IPS DF 6.9 (cell line): ENCODE data around the gene TEX19.
"Not testable (repeated sequence)": the region's sequence is repeated elsewhere in the genome, so short reads cannot be mapped to it uniquely, and the experiment has no call there.

Experiments used
- DNase-seq: peaks from one replicate; pipeline ENCODE4 v3.0.0-alpha.2; 2013; ENCODE audit warnings: low read depth, low spot score
- H3K27ac ChIP-seq: one replicate; pipeline ENCODE4 v1.5.1; 2013; ENCODE audit warnings: low read length, control low read depth
- H3K27me3 ChIP-seq: 2 replicates; pipeline ENCODE4 v1.6.1; 2013; ENCODE audit warnings: mild to moderate bottlenecking, low read length; ENCODE audit not compliant: control insufficient read depth, insufficient read depth
- H3K36me3 ChIP-seq: 2 replicates; pipeline ENCODE4 v1.6.1; 2013; ENCODE audit warnings: low read length; ENCODE audit not compliant: control insufficient read depth, insufficient read depth
- H3K4me1 ChIP-seq: 2 replicates; pipeline ENCODE4 v1.6.1; 2013; ENCODE audit warnings: low read length; ENCODE audit not compliant: control insufficient read depth, insufficient read depth
- H3K4me3 ChIP-seq: 2 replicates; pipeline ENCODE4 v1.5.1; 2013; ENCODE audit warnings: mild to moderate bottlenecking, low read length
- H3K9me3 ChIP-seq: 2 replicates; pipeline ENCODE4 v1.6.1; 2013; ENCODE audit warnings: low read length, inconsistent platforms; ENCODE audit not compliant: control insufficient read depth, insufficient read depth
- WGBS: extraction: QIAGEN DNeasy Blood & Tissue Kit; methylation state at CpG from one replicate; pipeline ENCODE4 v1.1.7; 2013; ENCODE audit warnings: mixed read lengths, missing lambda C conversion rate; ENCODE audit not compliant: insufficient read length, insufficient coverage; 5-methylcytosine and 5-hydroxymethylcytosine counted together

Gene TEX19

DNA sequence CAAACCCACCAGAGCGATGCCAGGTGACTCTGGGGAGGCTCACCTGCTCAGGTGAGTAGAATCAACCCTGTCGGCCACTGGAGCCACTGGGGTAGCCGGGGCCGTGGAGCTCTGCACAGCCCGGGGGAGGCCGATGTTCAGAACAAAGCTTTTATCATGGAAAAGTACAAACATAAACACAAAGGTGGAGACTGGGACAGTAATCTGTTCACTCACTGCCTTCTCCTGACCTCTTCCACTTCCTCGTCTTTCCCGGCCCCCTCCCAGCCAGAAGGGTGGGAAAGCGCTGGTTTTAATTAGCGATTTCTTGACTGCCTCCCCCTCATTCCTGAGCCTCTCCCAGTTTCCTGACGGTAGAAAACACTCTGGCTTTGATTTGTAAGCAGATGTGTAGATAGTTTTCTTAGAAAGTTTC lies 9.8 kb upstream of the TEX19 start:
- Histone ChIP-seq H3K9me3 (no peaks in the 10 kb centered on the region), H3K4me3 (no peak overlapping the region), H3K27ac (no peak overlapping the region), H3K27me3 (no peaks in the 10 kb centered on the region), H3K4me1 (no peaks in the 10 kb centered on the region), H3K36me3 (no peaks in the 10 kb centered on the region)
- no CpG with 5 or more reads among the region's 11 CpGs for WGBS
- no peak for DNase-seq

DNA sequence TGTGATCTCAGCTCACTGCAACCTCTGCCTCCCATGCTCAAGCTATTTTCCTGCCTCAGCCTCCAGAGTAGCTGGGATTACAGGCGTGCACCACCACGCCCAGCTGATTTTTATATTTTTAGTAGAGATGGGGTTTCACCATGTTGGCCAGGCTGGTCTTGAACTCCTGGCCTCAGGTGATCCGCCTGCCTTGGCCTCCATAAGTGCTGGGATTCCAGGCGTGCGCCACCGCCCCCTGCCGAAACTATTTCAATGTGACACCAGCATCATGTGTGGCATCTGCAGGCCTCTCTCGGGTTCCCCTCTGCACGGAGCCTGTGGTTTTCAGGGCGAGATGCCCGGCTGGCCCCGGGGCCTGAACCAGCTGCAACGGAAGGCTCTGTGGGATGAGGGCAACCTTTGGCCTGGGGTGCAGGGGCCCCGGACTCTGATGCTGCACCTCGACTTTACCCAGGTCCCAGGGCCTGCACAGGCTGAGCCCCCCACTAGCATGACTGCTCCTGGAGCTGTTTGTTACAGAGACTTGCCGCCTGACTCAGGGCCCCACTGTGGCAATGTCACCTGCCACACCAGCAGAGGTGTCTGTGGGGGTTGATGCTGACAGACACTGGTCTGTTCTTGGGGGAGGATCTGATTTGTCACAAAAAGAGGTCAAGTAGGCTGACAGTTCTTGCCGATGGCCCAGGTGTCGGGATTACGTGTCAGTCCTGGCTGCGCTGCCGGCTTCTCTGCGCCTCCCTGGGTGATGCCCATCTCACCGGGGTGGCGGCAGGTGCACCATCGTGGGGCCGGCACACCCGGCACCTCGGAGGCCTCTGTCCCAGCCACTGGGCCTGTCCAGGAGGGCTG lies 8.6 kb upstream of the TEX19 start:
- no peaks in the 10 kb centered on the region for H3K36me3 ChIP-seq
- H3K27me3 ChIP-seq = no peaks in the 10 kb centered on the region
- H3K9me3 ChIP-seq = no peaks in the 10 kb centered on the region
- no peak for DNase-seq
- H3K4me3 ChIP-seq = no peak overlapping the region
- no peaks in the 10 kb centered on the region for H3K4me1 ChIP-seq
- no peak overlapping the region for H3K27ac ChIP-seq
- WGBS = no CpG with 5 or more reads among the region's 28 CpGs

DNA sequence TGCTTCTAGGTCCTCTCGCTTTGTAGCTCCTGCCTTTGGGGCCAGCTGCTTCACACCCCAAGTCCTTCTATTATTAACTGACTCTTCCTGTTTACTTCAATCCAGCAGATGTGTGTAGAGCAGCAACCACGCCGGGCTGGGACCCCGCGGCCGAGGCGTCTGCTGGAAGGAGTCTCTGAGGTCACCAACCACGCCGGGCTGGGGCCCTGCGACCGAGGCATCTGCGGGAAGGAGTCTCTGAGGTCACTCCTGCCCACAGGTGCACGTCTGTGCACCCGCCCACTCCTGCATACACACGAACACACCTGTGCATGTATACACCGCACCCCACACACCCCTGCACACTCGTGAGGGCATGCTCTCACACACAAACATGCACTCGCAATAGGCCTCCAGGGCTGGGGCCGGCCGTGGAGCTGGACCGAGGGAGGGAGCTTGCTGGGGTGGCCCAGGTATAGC lies 7.8 kb upstream of the TEX19 start:
- Histone ChIP-seq H3K4me1 (no peaks in the 10 kb centered on the region), H3K27ac (no peak overlapping the region), H3K27me3 (no peaks in the 10 kb centered on the region), H3K9me3 (no peaks in the 10 kb centered on the region), H3K36me3 (no peaks in the 10 kb centered on the region), H3K4me3 (no peak overlapping the region)
- DNase-seq = no peak
- WGBS = no CpG with 5 or more reads among the region's 21 CpGs

DNA sequence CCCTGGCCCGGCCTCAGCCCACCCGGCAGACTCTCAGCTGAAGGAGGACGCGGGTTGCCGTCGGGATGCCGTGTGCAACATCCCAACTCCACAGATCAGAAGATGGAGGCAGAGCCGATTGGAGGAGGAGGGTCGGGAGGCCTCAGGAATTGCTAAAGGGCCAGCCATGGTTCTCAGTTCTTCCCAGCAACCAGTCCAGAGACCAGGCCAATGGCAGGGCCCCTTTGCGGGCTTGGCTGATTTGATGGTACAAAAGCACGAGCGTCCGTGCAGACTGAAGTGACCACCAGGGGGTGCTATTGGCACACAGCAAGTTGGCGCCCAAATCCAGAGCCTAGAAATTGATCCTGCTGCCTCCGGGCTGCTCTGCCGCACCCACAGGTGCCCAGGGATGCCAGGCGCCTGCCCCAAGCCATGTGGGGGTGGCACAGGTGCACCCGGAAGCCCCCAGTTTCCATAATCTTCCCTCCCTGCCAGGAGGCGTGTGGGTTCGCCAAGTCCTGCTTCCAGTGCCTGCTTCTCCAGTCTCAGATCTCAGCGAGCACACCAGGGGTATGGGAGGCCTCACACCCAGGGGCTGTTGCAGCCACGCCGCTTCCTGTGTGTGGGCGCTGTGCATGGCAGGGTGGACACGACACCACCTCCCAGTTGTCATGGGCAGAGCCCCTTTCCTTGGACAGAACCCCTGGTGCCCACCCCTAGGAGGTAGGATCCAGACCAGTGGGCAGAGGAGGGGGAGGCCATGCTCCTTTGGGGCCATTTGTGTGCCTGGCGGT lies 7.1 kb upstream of the TEX19 start:
- Histone ChIP-seq H3K4me3 (no peak overlapping the region), H3K27ac (no peak overlapping the region), H3K27me3 (no peaks in the 10 kb centered on the region), H3K9me3 (no peaks in the 10 kb centered on the region), H3K36me3 (no peaks in the 10 kb centered on the region), H3K4me1 (peaks cover 4% of the 10 kb centered on the region)
- no CpG with 5 or more reads among the region's 26 CpGs for WGBS
- peak; percentile 74 for DNase-seq

DNA sequence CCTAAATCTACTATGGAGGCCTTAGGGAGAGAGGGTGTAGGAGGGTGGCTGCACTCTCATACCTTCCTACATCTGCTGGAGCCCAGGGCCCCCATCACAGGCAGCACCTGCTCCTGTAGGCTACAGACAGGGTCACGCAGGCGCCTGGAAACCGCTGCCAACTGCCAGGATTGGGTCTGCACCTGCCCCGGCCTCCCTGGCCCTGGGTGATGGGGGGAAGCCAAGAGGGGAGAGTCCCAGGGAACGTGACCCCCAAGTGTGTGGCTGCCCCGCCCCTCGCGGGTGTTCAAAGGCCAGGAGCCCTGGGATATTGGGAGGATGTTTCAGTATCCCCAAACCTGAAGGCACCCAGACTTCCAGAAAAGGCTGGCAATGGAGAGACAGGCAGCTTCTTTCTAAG lies 5.6 kb upstream of the TEX19 start:
- H3K27ac ChIP-seq = no peak overlapping the region
- no CpG with 5 or more reads among the region's 8 CpGs for WGBS
- peaks cover 5% of the 10 kb centered on the region for H3K4me1 ChIP-seq
- H3K4me3 ChIP-seq = no peak overlapping the region
- H3K36me3 ChIP-seq = no peaks in the 10 kb centered on the region
- no peaks in the 10 kb centered on the region for H3K9me3 ChIP-seq
- H3K27me3 ChIP-seq = no peaks in the 10 kb centered on the region
- DNase-seq = no peak

DNA sequence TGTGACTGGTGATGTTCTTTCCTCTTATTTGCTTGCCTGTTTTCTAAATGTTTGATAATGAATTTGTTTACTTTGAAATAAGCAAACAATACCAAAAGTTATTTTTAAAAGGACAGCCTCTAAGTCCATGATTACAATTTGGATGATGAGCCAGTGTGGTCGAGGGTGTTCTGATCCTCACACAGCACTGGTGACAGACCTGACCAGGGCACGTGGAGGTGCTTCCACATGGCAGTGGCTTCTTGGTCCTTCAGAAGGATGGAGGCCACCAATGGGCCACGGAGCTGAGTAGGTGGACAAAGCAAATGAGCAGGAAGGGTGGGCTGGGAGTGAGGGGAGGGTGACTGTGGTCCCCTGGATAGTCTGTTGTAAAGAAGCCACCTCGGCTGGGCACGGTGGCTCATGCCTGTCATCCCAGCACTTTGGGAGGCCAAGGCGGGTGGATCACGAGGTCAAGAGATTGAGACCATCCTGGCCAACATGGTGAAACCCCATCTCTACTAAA lies 4.2 kb upstream of the TEX19 start:
- H3K27me3 ChIP-seq = no peaks in the 10 kb centered on the region
- H3K4me1 ChIP-seq = peaks cover 7% of the 10 kb centered on the region
- no peaks in the 10 kb centered on the region for H3K9me3 ChIP-seq
- no CpG with 5 or more reads among the region's 7 CpGs for WGBS
- H3K27ac ChIP-seq = no peak overlapping the region
- no peaks in the 10 kb centered on the region; the same call in 1 of the 2 replicates for H3K36me3 ChIP-seq
- no peak for DNase-seq
- no peak overlapping the region for H3K4me3 ChIP-seq

DNA sequence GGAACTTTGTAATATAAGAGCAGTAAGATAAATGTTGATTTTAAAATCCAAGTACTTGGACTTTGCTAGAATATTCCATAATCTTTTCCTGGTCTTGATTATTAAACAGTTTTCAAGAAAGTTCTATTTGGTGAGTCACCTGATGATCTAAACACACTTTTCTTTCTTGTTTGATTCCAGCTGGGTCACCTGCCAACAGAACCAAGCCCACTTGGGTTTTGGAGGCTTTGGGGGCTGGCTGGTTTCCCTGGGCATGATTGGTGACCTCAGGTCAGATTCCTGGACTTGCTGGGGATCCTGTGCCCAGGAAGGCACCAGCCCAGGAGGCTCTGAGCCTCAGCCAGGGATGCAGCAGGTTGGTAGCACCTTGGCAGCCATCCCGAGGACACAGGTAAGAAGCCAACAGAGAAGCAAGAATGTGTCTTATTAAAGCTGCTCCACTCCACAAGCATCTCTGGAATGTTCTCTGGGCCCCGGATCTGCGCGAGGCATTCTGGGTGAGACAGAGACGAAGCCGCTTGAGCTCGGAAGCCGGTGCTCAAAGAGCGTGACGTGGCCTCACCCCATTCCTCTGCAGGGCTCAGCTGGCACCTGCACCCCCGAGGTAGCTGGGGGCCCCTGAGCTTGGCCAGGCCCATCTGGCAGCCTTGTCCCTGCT lies 3.1 kb upstream of the TEX19 start:
- Histone ChIP-seq H3K4me3 (no peak overlapping the region), H3K4me1 (peaks cover 7% of the 10 kb centered on the region), H3K36me3 (no peaks in the 10 kb centered on the region; the same call in 1 of the 2 replicates), H3K27ac (no peak overlapping the region), H3K27me3 (no peaks in the 10 kb centered on the region), H3K9me3 (no peaks in the 10 kb centered on the region)
- no peak for DNase-seq
- WGBS = no CpG with 5 or more reads among the region's 11 CpGs

DNA sequence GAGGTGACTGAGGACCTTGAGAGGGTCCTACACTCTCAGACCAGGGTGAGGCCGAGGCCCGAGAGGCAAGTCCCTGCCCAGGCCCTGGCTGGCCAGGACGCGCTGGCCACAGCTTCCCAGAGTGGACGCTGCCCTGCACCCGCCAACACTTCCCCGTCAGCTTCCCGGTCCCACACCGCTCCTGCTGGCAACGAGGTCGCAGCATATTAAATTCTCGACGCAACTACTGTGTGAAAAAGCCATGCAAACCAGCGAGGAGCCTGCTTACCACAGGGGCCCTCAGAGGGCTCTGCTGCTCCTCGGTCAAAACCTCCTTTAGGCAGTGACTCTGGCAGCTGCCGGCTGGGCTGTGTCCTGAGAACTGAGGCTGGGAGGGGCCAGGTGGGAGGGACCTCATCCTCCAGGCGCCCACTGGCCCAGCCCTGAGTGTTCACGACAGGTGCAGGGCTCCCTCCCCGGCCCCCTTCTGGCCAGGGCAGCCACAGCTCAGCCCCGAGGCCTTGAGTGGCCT lies 2.1 kb upstream of the TEX19 start:
- Histone ChIP-seq H3K36me3 (no peaks in the 10 kb centered on the region; the same call in 1 of the 2 replicates), H3K4me1 (peaks cover 7% of the 10 kb centered on the region), H3K27ac (no peak overlapping the region), H3K9me3 (no peaks in the 10 kb centered on the region), H3K4me3 (no peak overlapping the region), H3K27me3 (no peaks in the 10 kb centered on the region)
- DNase-seq = no peak
- no CpG with 5 or more reads among the region's 20 CpGs for WGBS

DNA sequence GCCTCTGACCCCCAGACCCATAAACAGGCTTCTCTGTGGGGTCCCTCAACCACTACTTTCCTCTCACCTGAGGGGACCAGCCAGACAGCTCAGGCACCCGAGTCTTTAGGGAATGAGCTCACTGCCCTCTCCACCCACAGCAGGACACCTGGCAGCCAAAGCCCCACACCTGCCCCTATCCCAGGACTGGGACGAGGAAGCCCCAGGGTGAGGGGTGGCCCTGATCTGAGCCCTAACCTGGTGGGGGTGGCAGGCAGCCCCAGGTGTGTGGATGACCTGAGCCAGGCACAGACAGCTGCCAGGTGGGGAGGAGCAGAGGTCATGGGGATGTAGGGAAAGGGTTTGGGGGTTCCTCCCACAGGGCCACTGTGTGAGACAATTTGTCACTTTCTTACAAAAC lies 1.7 kb upstream of the TEX19 start:
- no peak overlapping the region for H3K27ac ChIP-seq
- H3K27me3 ChIP-seq = no peaks in the 10 kb centered on the region
- no peaks in the 10 kb centered on the region for H3K9me3 ChIP-seq
- peaks cover 7% of the 10 kb centered on the region for H3K4me1 ChIP-seq
- no peaks in the 10 kb centered on the region; the same call in 1 of the 2 replicates for H3K36me3 ChIP-seq
- H3K4me3 ChIP-seq = no peak overlapping the region
- no CpG with 5 or more reads among the region's 2 CpGs for WGBS
- DNase-seq = no peak

DNA sequence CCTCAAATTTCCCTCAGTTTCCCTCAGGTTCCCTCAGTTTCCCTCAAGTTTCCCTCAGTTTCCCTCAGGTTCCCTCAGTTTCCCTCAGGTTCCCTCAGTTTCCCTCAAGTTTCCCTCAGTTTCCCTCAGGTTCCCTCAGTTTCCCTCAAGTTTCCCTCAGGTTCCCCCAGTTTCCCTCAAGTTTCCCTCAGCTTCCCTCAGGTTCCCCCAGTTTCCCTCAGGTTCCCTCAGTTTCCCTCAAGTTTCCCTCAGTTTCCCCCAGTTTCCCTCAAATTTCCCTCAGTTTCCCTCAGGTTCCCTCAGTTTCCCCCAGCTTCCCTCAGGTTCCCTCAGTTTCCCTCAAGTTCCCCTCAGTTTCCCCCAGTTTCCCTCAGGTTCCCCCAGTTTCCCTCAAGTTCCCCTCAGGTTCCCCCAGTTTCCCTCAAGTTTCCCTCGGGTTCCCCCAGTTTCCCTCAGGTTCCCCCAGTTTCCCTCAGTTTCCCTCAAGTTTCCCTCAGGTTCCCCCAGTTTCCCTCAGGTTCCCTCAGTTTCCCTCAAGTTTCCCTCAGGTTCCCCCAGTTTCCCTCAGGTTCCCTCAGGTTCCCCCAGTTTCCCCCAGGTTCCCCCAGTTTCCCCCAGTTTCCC lies 516 bp downstream of the TEX19 start:
- not testable (repeated sequence) for H3K4me3 ChIP-seq, H3K9me3 ChIP-seq, H3K27ac ChIP-seq, H3K4me1 ChIP-seq, H3K27me3 ChIP-seq, DNase-seq, H3K36me3 ChIP-seq
- WGBS = no CpG with 5 or more reads among the region's 1 CpG
